HT1080 (cell line): ENCODE data around the gene DGKB. TPM values are rescaled to one million over a fixed set of nuclear protein-coding genes. Genes with fewer than 3 reads are reported as not detected.
"Not testable (repeated sequence)": the region's sequence is repeated elsewhere in the genome, so short reads cannot be mapped to it uniquely, and the experiment has no call there.

ENCODE experiments used
- DNase-seq: peaks from one replicate; pipeline ENCODE4 v3.0.0-alpha.2; 2015; ENCODE audit warnings: low read depth
- total RNA-seq: library from RNA; depleted of rRNA; stranded (reverse); fragments of >200 nt; shearing (Covaris generic); gene quantifications from 2 replicates; pipeline ENCODE4 v1.2.3, GENCODE V29; 2014

The DGKB gene
- total RNA-seq, 1 experiment from 2014 or later: not detected

DNA sequence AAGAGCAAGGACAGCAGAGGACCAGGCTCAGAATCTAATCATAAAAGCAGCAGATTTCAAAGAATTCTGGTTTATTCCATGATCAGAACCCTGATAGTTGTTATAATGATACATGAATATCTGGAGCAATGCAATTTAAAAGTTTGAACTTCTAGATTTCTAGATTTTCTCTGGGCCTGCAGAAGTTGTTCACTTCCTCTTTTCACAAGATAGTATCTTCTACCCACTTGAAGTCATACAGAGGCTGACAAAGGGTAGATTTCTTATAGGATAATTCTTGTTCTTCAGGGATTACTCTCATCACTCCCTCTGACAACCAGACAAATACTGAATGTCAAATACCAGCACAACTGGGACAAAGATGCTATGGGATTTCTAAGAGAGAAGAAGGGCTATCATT is 593.1 kb downstream of the DGKB start:
- no peak for DNase-seq

DNA sequence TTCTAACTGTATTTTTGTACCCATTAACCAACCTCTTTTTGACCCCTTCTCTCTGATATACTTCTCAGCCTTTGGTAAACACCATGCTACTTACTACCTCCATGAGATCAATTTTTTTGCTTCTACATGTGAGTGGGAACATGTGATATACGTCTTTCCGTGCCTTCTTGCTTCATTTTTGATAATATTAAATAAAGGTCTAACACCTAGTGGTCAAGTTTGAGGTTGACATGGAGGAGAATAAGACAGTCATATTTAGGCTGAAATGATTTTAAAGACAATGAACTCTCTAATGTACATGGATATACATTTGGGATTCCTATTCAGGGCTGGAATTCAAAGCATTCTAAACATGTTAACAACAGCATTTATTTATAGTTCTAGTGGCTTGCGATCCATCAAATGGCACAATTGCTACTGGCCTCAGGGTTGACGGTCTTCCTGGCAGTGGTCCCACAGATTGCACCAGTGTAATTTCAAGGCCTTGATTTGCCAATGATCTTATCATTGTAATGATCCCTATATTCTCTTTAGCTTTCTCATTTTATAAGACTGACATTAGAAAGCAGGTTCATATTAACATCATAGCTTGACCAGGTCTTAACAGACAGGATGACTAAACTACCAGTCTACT is 597.2 kb downstream of the DGKB start:
- no peak for DNase-seq

DNA sequence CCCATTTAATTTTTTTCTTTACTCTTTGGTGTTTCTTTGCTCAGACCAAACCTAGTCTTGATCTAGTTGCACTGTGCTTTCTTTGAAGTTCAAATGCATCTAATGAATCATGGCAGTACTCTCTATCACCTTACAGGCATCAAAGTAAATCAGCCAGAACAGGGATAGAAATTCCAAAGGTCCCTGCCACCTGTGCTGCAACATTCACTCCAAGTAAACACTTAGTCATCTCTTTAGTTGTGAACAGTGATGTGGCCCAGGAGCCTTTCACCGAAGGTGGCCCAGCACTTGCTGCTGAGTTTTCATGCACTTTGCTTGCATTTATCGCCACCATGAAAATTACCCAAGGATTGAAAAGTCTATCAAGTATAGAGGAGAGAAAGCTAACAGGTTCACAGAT is 599.0 kb downstream of the DGKB start:
- no peak for DNase-seq

DNA sequence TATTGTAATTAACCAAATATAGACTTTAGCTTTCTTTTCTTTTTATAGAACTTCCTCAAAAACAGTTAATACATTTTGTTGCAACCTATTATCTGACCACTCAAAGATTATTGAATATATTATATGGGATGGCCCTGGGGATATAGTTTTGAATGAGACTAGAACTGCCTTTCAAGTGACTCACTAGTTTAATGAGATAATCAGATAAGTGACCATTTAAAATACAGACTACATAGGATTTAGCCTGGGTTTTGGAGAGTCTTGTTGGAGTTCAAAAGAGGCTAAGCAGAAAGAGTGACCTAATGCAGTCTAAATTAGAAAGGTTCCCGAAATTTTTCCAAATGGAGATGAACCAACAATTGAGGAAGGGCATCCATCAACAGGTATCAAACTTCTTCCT is 607.9 kb downstream of the DGKB start:
- no peak for DNase-seq

DNA sequence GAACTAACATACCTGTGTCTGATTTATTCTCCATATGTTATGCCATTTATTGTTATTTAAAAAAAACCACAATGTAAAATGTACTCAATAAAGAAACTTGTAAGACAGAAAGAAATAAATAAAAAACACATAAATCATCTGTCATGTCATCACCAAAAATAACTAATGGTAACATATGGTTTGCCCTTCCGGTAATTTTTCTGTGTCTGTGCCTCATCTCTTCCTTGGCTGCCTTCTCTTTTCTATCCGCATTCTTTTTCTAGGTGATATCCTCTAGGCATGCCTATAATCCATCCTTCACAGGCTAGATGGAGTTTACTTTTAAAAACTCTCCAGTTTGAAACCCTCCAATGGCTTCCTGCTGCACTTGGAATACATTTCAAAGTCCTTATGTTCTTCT is 609.1 kb downstream of the DGKB start:
- DNase-seq: no peak

DNA sequence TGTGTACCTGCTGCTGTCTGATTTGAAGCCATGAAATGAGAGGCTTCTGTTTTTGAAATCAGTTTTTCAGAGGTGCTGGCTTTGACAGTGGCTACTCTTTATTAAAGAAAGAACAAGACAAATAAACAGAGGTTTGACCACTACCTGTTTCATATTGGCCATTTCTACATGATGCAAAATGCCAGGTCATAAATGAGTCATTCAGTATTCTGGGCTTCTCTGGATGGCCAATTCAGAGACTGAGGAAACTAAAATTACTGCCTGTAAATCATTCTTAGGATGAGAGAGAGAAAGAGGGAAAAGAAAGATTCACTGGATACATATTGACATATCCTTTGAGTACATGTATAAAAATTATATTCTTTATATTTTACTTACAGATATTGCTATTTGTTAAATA is 609.8 kb downstream of the DGKB start:
- no peak for DNase-seq

DNA sequence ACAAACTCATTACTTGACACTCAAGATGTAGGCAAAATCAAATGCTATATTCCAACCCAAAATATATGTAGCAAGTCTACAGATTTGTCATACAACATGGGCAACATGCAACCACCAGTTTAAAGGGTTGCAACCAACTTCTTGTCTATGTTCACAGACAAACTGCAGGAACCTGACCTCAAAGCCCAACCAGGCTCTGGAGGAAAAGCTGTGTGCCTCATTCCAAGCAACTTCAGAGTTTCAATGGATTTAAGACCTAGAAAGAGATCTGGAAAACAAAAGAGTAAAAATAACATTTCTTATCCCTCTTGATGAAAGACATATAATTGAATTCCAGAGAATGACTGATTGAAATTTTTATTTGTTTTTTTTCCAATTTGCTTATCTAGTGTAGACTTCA is 612.6 kb downstream of the DGKB start:
- DNase-seq: no peak

DNA sequence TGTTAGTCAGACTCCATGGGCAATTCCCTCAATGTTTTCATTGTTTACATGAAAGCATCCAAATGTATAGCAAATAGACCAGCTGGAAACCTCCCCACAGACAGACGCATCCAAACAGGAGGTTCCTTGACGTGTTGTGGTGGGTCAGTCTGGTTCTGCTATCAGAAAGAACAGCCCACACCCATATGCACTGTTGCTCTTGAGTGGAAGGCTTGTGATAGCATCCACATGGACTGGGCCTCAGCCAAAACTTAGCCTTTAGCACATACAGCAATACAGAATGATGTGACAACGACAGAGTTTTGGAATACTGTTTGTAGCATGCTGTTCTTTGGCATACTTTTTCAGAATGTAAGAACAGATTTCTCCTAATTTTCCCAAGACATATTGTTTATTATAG is 613.9 kb downstream of the DGKB start:
- no peak for DNase-seq

DNA sequence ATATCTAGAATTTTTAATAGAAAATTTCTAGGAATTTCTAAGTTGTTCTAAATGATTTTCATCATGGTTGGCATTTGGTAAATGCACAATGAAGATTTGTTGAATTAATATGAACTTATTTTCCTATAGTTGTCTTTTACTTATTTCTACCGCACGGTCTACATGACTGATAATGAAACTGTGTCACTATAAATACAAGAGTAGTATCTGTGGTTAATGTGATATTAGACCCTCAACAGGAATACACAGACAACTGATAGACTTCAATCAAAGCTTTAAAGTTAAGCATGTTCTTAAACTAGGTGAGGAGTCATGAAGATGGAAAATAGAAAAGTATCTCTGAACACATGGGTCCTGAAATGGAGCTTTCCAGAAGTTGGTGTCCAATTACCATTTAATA is 615.2 kb downstream of the DGKB start:
- no peak for DNase-seq

DNA sequence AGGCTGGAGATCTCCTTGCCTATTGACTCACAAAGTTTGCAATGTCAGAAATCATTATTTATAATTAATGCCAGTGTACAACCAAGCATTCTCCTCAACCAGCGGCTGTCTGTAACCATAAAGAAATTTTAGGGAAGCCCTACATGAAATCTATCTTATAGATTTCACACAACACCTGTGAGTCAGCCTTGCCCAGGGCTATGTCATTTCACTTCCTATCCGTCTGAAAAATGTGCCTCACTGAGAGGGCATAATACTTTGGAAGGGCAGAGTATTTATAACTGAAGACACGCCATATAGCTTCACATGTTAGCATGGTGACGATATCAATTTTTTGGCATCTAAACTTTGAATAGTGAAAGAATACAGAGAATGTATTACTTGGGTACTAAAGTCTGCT is 616.5 kb downstream of the DGKB start:
- no peak for DNase-seq

DNA sequence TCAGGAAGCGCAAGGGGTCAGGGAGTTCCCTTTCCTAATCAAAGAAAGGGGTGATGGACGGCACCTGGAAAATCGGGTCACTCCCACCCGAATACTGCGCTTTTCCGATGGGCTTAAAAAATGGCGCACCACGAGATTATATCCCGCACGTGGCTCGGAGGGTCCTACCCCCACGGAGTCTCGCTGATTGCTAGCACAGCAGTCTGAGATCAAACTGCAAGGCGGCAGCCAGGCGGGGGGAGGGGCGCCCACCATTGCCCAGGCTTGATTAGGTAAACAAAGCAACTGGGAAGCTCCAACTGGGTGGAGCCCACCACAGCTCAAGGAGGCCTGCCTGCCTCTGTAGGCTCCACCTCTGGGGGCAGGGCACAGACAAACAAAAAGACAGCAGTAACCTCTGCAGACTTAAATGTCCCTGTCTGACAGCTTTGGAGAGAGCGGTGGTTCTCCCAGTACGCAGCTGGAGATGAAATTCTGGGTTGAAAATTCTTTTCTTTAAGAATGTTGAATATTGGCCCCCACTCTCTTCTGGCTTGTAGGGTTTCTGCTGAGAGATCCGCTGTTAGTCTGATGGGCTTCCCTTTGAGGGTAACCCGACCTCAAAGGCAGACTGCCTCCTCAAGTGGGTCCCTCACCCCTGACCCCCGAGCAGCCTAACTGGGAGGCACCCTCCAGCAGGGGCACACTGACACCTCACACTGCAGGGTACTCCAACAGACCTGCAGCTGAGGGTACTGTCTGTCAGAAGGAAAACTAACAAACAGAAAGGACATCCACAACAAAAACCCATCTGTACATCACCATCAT is 623.3 kb downstream of the DGKB start:
- DNase-seq: not testable (repeated sequence)

DNA sequence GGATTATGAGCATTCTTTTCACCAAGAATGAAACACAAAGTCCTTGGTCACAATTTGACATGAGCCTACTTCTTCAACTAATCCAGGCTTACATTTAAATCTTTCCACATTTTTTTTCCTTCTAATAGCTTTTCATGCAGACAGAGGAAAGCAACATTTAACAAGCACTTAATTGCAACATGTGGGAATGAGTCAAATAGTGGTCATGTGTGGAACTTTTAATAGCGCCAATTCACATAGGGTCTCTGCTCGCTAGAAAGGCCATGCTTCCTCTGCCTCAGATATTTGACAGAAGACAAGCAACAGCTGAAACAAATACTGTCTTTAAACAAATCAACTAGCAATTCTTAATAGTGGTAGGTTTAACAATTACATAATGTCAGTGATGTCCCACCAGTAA is 627.2 kb downstream of the DGKB start:
- no peak for DNase-seq

DNA sequence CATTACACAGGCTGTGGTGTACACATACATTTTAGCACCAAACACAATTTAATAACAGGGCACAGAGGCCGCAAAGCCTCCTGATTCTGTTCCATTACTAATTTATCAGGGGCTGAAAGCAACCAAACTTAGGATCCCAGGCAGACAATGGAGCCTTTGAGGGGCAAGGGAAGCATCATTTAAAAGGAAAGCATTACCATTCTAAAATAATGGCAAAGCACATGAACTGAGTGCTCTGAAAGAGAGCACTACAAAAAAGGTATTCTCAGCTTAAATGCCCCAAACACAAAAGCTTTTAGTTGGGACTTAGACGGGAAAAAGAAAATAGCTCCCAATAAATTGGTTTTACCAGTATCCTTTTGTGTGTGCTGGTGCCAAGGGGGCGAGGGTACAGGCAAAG is 631.1 kb downstream of the DGKB start:
- no peak for DNase-seq

DNA sequence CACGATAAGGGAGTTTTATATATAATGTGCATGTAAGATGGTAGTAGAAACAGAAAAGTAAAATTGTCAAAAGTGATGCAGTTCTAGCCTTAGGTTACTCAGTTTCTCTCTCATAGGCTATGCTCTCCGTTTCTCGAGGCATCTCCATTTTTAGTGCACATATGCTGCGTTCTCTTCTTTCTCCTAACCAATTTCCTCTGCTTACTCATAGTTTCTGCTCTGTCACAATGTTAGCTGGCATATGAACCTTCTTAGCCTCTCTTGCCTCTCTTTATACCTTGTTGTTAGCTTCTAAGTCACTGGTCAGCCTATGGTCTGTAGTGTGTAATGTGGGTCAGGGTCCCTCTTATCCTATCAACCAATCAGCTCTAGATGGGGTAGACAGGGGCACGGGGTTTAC is 632.5 kb downstream of the DGKB start:
- no peak for DNase-seq

DNA sequence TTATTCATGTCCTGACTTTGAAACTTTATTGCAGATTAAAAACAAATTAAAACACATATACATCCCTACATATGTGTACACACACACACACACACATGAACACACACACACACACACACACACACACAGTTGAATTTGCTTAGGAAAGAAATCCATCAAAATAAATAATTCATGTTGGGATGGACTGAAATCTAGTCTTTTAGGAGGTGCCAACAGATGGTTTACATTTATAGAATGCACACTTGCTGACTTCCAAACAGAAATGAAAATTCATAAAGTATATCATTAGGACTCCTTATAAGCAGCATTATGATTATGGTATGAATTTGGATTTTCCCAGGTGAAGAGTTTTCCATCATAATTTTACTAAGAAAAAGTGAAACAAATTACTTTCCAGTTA is 642.5 kb downstream of the DGKB start:
- DNase-seq: no peak

DNA sequence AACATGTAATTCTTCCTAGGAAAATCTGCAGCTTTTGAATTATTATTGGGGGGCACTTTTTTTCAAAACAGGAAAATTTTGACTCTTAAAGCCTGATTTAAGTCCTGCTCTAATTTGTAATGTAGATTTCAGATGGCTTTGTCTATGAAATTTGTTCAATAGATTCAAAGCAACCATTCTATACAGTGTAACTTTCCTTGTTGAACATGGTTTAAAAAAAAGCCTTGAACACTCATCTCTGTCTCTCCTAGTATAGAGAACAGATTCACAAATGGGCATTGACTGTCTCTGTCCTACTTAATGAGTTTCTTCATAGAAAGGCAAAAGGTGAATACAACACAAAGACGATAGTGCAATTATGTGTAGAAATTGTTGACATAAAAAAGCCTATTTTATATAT is 643.7 kb downstream of the DGKB start:
- DNase-seq: no peak

DNA sequence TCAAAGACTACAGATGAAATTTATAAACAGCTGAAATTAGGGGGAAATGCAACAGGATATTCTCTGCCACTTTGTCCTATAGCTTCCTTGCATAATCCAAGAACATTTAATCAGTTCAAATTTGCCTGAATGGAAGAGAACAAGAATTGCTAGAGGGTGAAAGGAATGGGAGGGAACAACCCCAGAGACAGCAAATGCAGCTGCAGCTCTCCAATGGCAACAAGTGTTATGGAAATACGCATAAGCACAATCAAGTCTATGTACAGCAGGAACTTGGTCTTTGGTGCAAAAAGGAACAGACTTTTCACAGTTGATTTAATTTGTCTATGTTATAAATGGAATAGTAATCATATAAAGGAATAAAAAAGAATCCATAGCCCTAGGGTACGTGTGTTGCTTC is 644.1 kb downstream of the DGKB start:
- no peak for DNase-seq

DNA sequence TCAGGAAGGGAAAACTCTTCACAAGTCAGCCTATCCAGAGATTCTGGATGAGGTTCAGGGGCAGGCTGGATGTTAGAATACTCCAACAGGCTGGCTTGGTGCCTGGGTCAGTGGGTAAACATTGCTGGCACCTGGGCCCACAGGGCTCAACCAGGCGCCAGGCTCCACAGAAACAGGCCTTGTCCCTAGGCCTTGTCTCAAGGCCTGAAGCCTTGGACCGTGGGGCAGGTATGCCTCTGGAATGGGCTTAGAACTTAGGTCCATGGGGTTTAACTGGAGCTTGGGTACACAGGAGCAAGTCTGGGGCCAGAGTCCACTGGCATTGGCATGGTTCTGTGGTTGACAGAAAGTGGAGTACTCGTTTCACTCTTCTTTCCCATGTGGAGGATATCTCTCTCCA is 650.1 kb downstream of the DGKB start:
- DNase-seq: no peak

DNA sequence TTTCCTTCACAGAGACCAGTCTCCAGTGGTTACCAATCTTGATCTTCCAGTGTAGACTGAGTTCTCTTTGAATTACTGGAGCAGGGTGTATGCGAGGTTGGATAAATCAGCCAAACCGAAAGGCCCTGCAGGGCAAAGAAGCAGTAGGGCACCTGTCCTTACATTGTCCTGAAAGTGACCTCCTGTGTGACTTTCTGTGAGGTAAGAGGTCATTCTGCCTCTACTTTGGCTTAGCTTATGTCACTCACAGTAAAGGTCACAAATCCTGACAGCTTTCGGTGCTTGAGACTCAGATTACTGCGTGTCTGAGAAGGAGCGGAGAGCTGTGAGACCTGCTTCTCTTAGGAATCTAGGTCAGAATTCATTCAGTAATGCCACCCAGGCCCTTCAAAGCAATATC is 660.4 kb downstream of the DGKB start:
- DNase-seq: no peak

DNA sequence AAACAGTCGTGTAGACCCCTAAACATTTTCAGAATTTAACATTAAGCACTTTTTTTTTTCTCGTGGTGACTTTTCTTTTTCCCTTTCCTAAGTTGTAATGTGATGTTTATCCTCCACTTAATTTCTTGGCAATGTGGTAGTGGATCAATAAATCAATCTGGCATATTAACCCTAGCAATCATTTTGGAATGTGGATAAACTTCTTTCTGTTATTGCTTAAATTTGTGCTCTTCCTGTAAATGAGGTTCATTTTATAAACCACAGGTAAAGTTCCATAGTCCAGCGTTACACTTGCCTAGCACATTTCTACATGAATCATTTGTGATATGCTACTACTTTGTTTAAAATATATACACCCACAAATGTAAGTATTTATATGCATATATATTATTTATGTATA is 665.7 kb downstream of the DGKB start:
- DNase-seq: no peak

DNA sequence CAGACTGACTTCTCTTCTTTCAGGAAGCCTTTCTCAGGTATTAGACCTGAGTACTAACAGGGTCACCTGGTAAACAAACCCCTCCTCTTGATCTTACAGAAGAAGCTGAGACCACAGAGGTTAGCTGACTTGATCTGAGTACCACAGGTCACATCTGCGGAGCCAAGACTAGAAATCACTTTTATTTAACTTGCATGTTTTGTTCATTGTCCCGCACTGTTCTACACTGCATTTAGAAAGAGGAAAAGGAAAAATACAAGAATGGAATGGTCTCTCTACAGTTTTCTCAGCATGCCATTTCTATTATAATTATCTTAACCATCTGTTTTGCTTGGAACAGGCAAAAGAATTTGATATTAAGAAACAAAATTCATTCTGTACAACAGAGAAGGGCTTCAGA is 667.5 kb downstream of the DGKB start:
- DNase-seq: no peak

DNA sequence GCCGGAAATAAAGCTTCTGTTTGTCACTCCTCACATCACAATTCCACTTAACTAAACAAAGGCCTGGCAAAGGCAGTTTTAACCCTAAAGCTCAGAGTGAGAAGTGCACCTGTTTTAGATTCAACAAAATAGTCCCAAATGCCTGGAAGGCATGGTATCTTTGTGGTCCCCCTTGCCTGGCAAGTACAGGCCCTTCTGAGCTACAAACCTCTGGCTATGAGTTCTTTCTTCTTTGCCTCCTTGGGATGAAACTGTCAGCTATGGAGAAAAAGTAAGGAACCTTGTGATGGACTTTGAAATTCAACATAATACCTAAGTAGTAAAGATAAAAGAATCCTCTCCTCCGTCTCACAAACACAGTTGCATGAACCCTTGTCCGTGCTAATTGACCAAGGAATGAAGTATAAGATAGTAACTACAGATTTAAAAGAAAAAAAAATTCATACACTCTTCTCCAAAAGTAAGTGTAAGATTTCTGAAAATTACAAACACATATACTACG is 668.6 kb downstream of the DGKB start:
- no peak for DNase-seq
